ENCODE data around the gene SLIT2. TPM values are rescaled to one million over a fixed set of nuclear protein-coding genes. Genes with fewer than 3 reads are reported as not detected.

SLIT2 gene
- total RNA-seq, 1 donor from 2014 or later, result 21.6 TPM

- Mint-ChIP-seq H3K4me3 (ENCODE audit: unreplicated experiment) (no peak overlapping the region), H3K36me3 (ENCODE audit: unreplicated experiment) (no peaks in the 10 kb centered on the region), H3K27ac (ENCODE audit: unreplicated experiment) (no peak overlapping the region), H3K9me3 (ENCODE audit: unreplicated experiment) (peaks cover 2% of the 10 kb centered on the region), H3K27me3 (ENCODE audit: unreplicated experiment) (peaks cover 4% of the 10 kb centered on the region), H3K4me1 (ENCODE audit: low read depth, unreplicated experiment) (no peaks in the 10 kb centered on the region)
- DNase-seq, result no peak
- TF ChIP-seq, protein P1, sequence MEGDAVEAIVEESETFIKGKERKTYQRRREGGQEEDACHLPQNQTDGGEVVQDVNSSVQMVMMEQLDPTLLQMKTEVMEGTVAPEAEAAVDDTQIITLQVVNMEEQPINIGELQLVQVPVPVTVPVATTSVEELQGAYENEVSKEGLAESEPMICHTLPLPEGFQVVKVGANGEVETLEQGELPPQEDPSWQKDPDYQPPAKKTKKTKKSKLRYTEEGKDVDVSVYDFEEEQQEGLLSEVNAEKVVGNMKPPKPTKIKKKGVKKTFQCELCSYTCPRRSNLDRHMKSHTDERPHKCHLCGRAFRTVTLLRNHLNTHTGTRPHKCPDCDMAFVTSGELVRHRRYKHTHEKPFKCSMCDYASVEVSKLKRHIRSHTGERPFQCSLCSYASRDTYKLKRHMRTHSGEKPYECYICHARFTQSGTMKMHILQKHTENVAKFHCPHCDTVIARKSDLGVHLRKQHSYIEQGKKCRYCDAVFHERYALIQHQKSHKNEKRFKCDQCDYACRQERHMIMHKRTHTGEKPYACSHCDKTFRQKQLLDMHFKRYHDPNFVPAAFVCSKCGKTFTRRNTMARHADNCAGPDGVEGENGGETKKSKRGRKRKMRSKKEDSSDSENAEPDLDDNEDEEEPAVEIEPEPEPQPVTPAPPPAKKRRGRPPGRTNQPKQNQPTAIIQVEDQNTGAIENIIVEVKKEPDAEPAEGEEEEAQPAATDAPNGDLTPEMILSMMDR (IDR thresholded peaks at IDR 0.05; ENCODE audit: partially characterized antibody, unreplicated experiment), result no peak
Measured at GRCh38 chr4:20287246-20287645, 35.5 kb downstream of the SLIT2 start.

DNA sequence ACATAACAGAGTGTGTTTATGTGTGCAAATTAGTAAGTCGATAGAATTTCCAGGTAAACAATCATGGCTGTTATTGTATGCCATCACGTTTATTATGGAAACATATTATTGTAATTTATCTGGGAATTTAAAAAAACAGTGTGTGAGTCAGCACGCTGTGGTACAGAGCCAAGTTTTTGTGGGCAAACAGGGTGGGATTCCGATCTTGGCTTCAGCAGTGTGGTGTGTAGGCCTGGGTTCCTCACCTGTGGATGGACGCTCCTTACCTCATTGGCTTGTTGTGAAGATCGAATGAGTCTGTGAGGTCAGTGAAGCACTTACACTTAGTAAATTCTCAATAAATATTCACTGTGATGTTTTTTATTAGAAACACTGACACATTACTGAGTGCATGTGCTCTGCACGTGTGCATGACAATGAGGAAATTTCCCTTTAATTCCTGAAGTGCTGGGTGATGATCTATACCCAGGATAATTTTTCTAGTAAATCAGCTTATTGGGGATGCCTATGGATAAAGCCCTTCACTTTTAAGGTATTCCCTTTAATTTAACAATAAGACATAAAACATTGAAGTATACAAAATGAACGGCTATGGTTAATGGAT lies 36.4 kb downstream of the SLIT2 start:
- TF ChIP-seq, protein P1 (IDR thresholded peaks at IDR 0.05; ENCODE audit: partially characterized antibody, unreplicated experiment), result no peak
- Mint-ChIP-seq H3K4me1 (ENCODE audit: low read depth, unreplicated experiment) (no peaks in the 10 kb centered on the region), H3K36me3 (ENCODE audit: unreplicated experiment) (no peaks in the 10 kb centered on the region), H3K27me3 (ENCODE audit: unreplicated experiment) (peaks cover 4% of the 10 kb centered on the region), H3K27ac (ENCODE audit: unreplicated experiment) (no peak overlapping the region), H3K4me3 (ENCODE audit: unreplicated experiment) (no peak overlapping the region), H3K9me3 (ENCODE audit: unreplicated experiment) (peaks cover 2% of the 10 kb centered on the region)
- DNase-seq, result no peak

- TF ChIP-seq, protein P1 (IDR thresholded peaks at IDR 0.05; ENCODE audit: partially characterized antibody, unreplicated experiment), result no peak
- Mint-ChIP-seq H3K27me3 (ENCODE audit: unreplicated experiment) (peaks cover 4% of the 10 kb centered on the region), H3K36me3 (ENCODE audit: unreplicated experiment) (no peaks in the 10 kb centered on the region), H3K9me3 (ENCODE audit: unreplicated experiment) (peaks cover 2% of the 10 kb centered on the region), H3K4me3 (ENCODE audit: unreplicated experiment) (no peak overlapping the region), H3K27ac (ENCODE audit: unreplicated experiment) (no peak overlapping the region), H3K4me1 (ENCODE audit: low read depth, unreplicated experiment) (no peaks in the 10 kb centered on the region)
- no peak for DNase-seq
Measured at GRCh38 chr4:20288846-20289512, 37.3 kb downstream of the SLIT2 start.

GRCh38 chr4:20289782-20290181 lies 38.1 kb downstream of the SLIT2 start:
- Mint-ChIP-seq H3K27ac (ENCODE audit: unreplicated experiment) (no peak overlapping the region), H3K4me3 (ENCODE audit: unreplicated experiment) (no peak overlapping the region), H3K4me1 (ENCODE audit: low read depth, unreplicated experiment) (no peaks in the 10 kb centered on the region), H3K36me3 (ENCODE audit: unreplicated experiment) (no peaks in the 10 kb centered on the region), H3K27me3 (ENCODE audit: unreplicated experiment) (peaks cover 4% of the 10 kb centered on the region), H3K9me3 (ENCODE audit: unreplicated experiment) (peaks cover 2% of the 10 kb centered on the region)
- no peak for DNase-seq
- TF ChIP-seq, protein P1 (IDR thresholded peaks at IDR 0.05; ENCODE audit: partially characterized antibody, unreplicated experiment), result no peak

DNA sequence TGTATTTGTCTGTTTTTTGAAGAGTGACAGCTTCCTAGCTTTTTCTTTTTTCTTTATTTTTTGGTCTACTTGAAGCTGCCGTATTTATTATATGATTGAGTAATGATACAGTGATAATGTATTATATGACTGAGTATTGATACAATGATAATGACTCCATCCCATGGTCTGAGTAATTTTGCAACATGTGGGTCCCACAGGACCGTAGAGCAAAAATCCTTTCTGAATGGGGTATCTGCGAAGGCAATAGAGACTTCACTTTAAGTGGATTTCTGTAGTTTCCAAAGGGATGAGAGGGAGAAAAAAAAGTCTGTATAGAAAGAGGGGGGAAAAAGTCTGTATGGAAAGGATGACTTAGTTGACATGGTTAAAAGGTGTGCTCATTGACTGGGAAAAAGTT lies 41.0 kb downstream of the SLIT2 start:
- no peak for DNase-seq
- Mint-ChIP-seq H3K4me3 (ENCODE audit: unreplicated experiment) (no peak overlapping the region), H3K27ac (ENCODE audit: unreplicated experiment) (no peak overlapping the region), H3K4me1 (ENCODE audit: low read depth, unreplicated experiment) (no peaks in the 10 kb centered on the region), H3K36me3 (ENCODE audit: unreplicated experiment) (no peaks in the 10 kb centered on the region), H3K27me3 (ENCODE audit: unreplicated experiment) (no peaks in the 10 kb centered on the region), H3K9me3 (ENCODE audit: unreplicated experiment) (no peaks in the 10 kb centered on the region)
- TF ChIP-seq, protein P1 (IDR thresholded peaks at IDR 0.05; ENCODE audit: partially characterized antibody, unreplicated experiment), result no peak

All from glutamatergic neuron (in vitro differentiated cells).